Measurements from ENCODE around the gene OTOP1.
"Not testable (repeated sequence)": the region's sequence is repeated elsewhere in the genome, so short reads cannot be mapped to it uniquely, and the experiment has no call there.

The OTOP1 gene

GRCh38 chr4:4227510-4228355, 1.0 kb upstream of the OTOP1 start:
- no peak for DNase-seq (ENCODE audit: low read depth)

DNA sequence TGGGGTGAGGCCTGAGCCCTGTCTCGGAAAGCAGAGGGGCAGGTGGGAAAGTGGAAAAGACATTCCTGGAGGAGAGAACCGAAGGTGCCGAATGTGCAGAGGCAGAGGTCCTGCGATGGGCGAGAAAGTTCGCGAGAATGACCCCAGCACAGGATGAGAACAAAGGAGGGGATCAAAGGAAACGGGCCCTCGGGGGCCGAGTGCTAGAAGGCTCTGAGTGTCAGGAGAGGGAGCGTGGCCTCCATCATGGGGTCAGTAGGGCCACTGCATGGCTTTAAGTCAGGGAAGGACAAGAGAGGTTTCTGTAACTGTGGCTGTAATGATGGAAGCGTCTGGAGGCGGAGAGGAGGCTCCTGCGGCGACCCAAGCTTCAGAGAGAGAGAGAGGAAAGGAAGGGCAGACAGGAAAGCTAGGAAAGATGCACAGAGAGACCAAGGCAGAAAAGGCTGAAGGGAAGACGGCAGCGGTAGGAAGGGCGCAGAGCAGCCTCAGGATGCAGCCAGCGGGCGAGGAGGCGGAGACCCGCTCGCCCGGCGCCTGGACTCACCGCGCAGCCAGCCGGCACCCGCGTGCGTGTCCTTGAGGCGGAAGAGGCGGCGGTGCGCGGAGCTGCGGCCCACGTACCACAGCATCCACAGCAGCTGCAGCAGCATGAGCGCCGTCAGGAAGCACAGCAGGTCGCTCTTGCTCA, 669 bp downstream of the OTOP1 start:
- DNase-seq (ENCODE audit: low read depth): peak; percentile 14

DNA sequence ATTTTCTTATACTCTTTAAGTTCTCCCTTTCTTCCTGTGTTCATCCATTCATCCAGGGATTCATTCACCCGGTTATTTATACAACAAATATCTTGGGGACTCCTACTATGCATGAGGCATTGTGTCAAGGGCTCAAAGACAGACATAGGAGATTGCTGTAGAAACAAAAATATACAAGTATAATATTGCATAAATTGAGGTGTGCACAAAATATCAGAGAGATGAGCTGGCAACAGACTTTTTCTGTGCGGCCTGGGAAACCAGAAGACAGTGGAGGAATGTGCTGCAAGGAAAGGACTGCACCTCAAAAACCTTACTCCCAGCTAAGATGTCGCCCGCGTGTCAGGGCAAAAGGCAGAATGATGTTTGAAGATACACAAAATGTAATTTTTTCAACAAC, 9.6 kb downstream of the OTOP1 start:
- DNase-seq (ENCODE audit: low read depth): peak; percentile 15

DNA sequence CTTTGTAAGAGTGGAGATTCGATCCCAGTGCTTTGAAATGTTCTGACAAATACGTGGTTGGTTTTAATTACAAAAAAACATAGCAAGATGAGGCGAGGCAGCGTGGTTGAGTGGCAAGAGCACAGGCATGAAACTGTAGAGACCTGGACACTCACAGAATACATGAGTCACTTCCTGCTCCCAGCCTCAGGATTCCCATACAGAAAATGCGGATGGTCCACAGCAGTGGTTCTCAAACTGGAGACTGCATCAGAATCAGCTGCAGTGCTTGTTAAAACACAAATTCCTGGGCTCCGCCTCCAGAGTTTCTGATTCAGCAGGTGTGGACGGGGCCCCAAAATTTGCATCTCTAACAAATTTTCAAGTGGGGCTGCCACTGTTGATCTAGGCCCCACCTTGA, 10.1 kb downstream of the OTOP1 start:
- peak; percentile 56 for DNase-seq (ENCODE audit: low read depth)

DNA sequence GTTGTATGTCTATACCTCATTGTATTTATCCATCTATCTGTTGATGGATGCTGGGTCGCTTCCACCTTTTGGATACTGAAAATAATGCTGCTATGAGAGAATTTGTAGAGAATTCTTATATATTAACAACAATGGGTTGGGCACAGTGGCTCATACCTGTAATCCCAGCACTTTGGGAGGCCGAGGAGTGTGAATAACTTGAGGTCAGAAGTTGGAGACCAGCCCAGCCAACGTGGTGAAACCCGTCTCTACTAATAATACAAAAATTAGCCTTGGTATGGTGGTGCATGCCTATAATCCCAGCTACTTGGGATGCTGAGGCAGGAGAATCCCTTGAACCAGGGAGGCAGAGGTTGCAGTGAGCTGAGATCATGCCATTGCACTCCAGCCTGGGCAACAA, 13.1 kb downstream of the OTOP1 start:
- DNase-seq (ENCODE audit: low read depth): not testable (repeated sequence)

DNA sequence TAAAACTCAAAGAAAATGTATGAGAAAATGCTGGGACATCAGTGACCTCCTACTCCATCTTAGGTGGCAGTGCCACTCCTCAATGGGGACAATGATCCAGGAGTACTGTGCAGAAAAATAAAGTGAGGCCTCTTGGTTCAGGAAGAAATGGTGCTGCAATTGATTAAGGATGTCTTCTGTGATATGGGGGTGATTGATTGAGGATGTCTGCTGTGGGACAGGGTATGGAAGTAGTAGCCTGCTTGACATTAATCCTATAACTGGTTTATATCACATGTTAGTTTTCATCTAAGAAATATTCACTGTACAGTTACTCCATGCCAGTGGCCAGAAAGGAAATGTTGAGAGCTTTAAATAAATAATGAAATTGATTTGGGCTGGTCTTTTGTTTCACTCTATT, 20.5 kb downstream of the OTOP1 start:
- DNase-seq (ENCODE audit: low read depth): no peak

DNA sequence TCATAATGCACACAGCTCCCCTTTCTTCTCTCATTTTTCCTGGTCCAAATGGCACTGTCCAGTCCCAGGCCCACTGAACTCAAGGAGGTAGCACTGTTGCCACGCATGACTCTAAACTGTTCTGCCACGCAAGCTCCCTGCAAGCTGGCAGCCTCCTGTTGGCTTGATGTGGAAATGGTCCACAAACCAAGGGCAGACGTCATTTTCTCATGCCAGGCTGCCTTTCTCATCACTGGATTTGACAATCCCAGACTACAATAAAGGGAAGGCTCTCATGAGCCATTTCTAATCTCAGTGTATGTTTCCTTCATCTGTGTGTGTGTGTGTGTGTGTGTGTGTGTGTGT, 22.4 kb downstream of the OTOP1 start:
- DNase-seq (ENCODE audit: low read depth): no peak

GRCh38 chr4:4203688-4204400, 22.9 kb downstream of the OTOP1 start:
- DNase-seq (ENCODE audit: low read depth): no peak

DNA sequence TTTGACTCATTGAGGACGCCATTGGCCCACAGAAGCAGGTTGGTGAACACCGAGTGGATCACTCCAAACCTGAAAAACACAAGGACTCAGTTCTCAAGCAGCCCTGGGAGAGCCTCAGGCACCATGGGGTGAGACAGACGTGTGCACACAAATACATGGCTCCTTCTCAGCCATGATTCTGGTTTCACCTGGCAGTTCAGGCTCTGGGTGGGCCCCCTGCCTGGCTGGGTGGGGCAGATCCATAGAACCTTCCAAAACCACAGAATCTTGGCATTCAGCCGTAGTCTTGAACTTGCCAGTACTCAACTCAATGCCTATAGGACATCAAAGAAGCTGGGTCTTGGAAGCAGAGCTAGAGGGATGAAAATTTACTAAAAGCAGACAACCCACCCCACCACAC, 24.2 kb downstream of the OTOP1 start:
- DNase-seq (ENCODE audit: low read depth): no peak

GRCh38 chr4:4200624-4201023, 26.1 kb downstream of the OTOP1 start:
- DNase-seq (ENCODE audit: low read depth): peak; percentile 17

GRCh38 chr4:4195354-4195753, 31.4 kb downstream of the OTOP1 start:
- DNase-seq (ENCODE audit: low read depth): no peak

DNA sequence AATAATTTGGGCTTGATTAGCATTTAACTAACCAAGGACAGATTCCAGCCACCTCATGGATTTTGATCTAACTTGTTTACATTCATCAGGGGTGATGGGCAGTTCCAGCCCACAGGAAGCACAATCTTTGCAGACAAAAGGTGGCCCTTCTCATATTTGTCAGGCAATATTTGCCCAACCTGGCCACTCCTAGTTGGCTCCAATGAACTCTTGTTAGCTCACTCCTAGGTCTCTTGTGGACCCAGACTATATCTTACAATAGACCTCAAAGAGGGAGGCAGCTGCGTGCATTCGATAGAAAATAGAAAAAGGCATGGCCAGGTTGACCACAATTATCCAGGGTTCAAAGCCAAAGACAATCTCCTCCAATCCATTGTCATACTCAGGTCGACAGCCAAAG, 38.2 kb downstream of the OTOP1 start:
- DNase-seq (ENCODE audit: low read depth): not testable (repeated sequence)

- no peak for DNase-seq (ENCODE audit: low read depth)
These were observed 41.2 kb downstream of the OTOP1 start for GRCh38 chr4:4185528-4185927.

- DNase-seq (ENCODE audit: low read depth): peak; percentile 19
These were observed 43.7 kb downstream of the OTOP1 start for GRCh38 chr4:4182835-4183568.

DNA sequence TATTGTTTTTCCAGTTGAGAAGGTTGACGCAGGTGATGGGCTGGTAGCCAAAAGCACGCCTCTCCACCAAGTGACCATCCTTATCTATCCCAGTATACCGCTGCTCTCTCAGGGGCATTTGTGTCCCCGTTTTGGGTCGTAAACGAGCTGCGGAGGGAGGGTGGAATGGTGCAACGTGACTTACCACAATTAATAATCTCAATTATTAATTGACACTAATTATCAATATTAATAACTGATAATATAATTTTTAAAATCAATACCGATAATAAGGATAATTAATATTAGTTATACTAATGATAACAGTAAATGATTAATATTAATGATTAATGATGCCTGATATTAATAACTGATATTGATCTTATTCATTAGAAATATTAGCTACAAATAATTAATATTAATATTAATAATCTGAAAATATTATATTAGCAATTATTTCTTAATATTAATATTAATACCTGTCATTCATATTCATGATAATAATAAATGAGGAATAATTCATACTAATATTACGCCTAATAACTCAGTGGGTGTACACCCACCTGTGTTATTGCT, 56.1 kb downstream of the OTOP1 start:
- no peak for DNase-seq (ENCODE audit: low read depth)

GRCh38 chr4:4167981-4168780, 58.5 kb downstream of the OTOP1 start:
- not testable (repeated sequence) for DNase-seq (ENCODE audit: low read depth)

- not testable (repeated sequence) for DNase-seq (ENCODE audit: low read depth)
These were observed 59.7 kb downstream of the OTOP1 start for GRCh38 chr4:4166986-4167385.

GRCh38 chr4:4165701-4166392, 60.9 kb downstream of the OTOP1 start:
- peak; percentile 19 for DNase-seq (ENCODE audit: low read depth)

DNA sequence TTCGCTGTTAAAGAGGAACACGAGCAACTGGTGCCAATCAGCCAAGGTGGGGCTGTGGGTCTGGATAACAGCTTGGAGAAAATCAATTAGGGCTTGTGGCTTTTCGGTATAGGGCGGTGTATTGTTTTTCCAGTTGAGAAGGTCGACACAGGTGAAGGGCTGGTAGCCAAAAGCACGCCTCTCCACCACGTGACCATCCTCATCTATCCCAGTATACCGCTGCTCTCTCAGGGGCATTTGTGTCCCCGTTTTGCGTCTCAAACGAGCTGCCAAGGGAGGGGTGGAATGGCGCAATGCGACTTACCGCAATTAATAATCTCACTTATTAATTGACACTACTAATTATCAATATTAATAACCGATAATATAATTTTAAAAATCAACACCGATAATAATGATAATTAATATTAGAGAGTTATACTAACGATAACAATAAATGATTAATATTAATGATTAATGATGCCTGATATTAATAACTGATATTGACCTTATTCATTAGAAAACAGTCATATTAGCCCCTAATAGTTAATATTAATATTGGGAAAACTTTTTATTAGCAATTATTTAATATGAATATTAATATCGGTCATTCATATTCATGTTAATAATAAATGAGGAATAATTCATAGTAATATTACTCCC, 62.1 kb downstream of the OTOP1 start:
- not testable (repeated sequence) for DNase-seq (ENCODE audit: low read depth)

DNA sequence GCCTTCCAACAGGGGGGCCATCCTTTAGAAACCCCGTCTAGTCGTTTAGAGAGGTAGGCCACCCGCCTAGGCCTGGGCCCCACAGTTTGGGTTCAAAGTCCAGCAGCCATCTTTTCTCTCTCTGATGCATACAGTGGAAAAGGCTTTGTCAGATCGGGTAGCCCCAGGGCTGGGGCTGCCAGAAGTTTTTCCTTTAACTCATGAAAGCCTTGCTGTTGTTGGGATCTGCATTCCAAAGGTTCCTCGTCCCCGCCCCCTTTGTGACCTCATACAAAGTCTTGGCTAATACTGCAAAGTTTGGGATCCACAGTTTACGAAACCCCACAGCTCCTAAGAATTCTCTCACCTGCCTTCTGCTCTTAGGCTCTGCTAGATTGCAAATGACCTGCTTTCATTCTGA, 64.5 kb downstream of the OTOP1 start:
- DNase-seq (ENCODE audit: low read depth): not testable (repeated sequence)
